ENCODE data around the gene MZB1.

The MZB1 gene

GRCh38 chr5:139341187-139341688, 48.5 kb downstream of the MZB1 start:
- Histone ChIP-seq H4K91ac (ENCODE audit: low read length) (no peak overlapping the region), H2BK15ac (ENCODE audit: low read depth, poor library complexity, severe bottlenecking) (no peak overlapping the region), H3K79me1 (replicated peaks; ENCODE audit: low read length, poor library complexity, severe bottlenecking) (no peaks in the 10 kb centered on the region), H2BK5ac (ENCODE audit: low read depth, low read length, poor library complexity, severe bottlenecking) (no peak overlapping the region), H3K27me3 (ENCODE audit: control insufficient read depth in 1 of 2, insufficient read depth in 1 of 2, low read length in 2 of 2) (no peaks in the 10 kb centered on the region), H3K4me1 (ENCODE audit: control insufficient read depth, insufficient read depth, low read depth, low read length) (peaks cover 3% of the 10 kb centered on the region), H3K18ac (ENCODE audit: low read depth in 1 of 2, low read length in 2 of 2) (no peak overlapping the region), H2BK120ac (ENCODE audit: low read depth, low read length) (no peak overlapping the region), H3K9ac (ENCODE audit: low read length) (peak overlapping the region; percentile 100), H3K4ac (ENCODE audit: low read depth in 1 of 2, low read length in 2 of 2) (peak overlapping the region in 1 of 2 experiments; percentile 22), H3K9me3 (ENCODE audit: control insufficient read depth, low read length) (no peaks in the 10 kb centered on the region), H4K8ac (ENCODE audit: low read length) (no peak overlapping the region), H2AFZ (ENCODE audit: low read depth, low read length) (peak overlapping the region; percentile 76), H3K14ac (ENCODE audit: low read length in 2 of 2) (no peak overlapping the region), H3K36me3 (ENCODE audit: control insufficient read depth in 1 of 2, insufficient read depth in 2 of 2, low read depth in 1 of 2, low read length in 2 of 2) (peaks cover 4 to 9% of the 10 kb centered on the region in 2 experiments), H3K4me2 (ENCODE audit: low read length, poor library complexity, severe bottlenecking) (peak overlapping the region; percentile 68), H2BK12ac (ENCODE audit: low read length in 2 of 2) (no peak overlapping the region), H3K23ac (ENCODE audit: low read length in 2 of 2) (no peak overlapping the region), H3K27ac (ENCODE audit: low read length, poor library complexity, severe bottlenecking) (peak overlapping the region; percentile 7), H3K4me3 (ENCODE audit: insufficient read depth in 1 of 2, low read depth in 1 of 2, low read length in 2 of 2) (peak overlapping the region; percentile 28 to 99), H2AK5ac (ENCODE audit: low read length, severe bottlenecking) (no peak overlapping the region)
- no peak for DNase-seq
- WGBS, result 14% methylated on average over 15 of the region's 17 CpGs

GRCh38 chr5:139340051-139340450, 49.7 kb downstream of the MZB1 start:
- Histone ChIP-seq H3K4me3 (ENCODE audit: insufficient read depth in 1 of 2, low read depth in 1 of 2, low read length in 2 of 2) (no peak overlapping the region), H3K79me1 (replicated peaks; ENCODE audit: low read length, poor library complexity, severe bottlenecking) (peaks cover 2% of the 10 kb centered on the region), H3K36me3 (ENCODE audit: control insufficient read depth in 1 of 2, insufficient read depth in 2 of 2, low read depth in 1 of 2, low read length in 2 of 2) (peaks cover 5 to 7% of the 10 kb centered on the region in 2 experiments), H3K23ac (ENCODE audit: low read length in 2 of 2) (no peak overlapping the region), H2AFZ (ENCODE audit: low read depth, low read length) (no peak overlapping the region), H2BK12ac (ENCODE audit: low read length in 2 of 2) (no peak overlapping the region), H3K27me3 (ENCODE audit: control insufficient read depth in 1 of 2, insufficient read depth in 1 of 2, low read length in 2 of 2) (no peaks in the 10 kb centered on the region), H3K27ac (ENCODE audit: low read length, poor library complexity, severe bottlenecking) (no peak overlapping the region), H3K9ac (ENCODE audit: low read length) (no peak overlapping the region), H2AK5ac (ENCODE audit: low read length, severe bottlenecking) (no peak overlapping the region), H3K14ac (ENCODE audit: low read length in 2 of 2) (no peak overlapping the region), H2BK15ac (ENCODE audit: low read depth, poor library complexity, severe bottlenecking) (no peak overlapping the region), H2BK120ac (ENCODE audit: low read depth, low read length) (no peak overlapping the region), H3K9me3 (ENCODE audit: control insufficient read depth, low read length) (no peaks in the 10 kb centered on the region), H3K18ac (ENCODE audit: low read depth in 1 of 2, low read length in 2 of 2) (no peak overlapping the region), H3K4ac (ENCODE audit: low read depth in 1 of 2, low read length in 2 of 2) (no peak overlapping the region), H2BK5ac (ENCODE audit: low read depth, low read length, poor library complexity, severe bottlenecking) (no peak overlapping the region), H3K4me2 (ENCODE audit: low read length, poor library complexity, severe bottlenecking) (no peak overlapping the region), H4K8ac (ENCODE audit: low read length) (no peak overlapping the region), H4K91ac (ENCODE audit: low read length) (no peak overlapping the region), H3K4me1 (ENCODE audit: control insufficient read depth, insufficient read depth, low read depth, low read length) (peaks cover 3% of the 10 kb centered on the region)
- DNase-seq, result peak; percentile 39
- WGBS, result no CpG with 5 or more reads among the region's 2 CpGs
